ENCODE data around the gene ZNF429.
"Not testable (repeated sequence)": the region's sequence is repeated elsewhere in the genome, so short reads cannot be mapped to it uniquely, and the experiment has no call there.

The ZNF429 gene

GRCh38 chr19:21593934-21594820 lies 88.8 kb downstream of the ZNF429 start:
- H3K9ac ChIP-seq (ENCODE audit: low read depth, low read length) = no peak overlapping the region
- H3K36me3 ChIP-seq (ENCODE audit: control insufficient read depth, insufficient read depth, low read length) = no peaks in the 10 kb centered on the region
- no peak overlapping the region for H3K4me3 ChIP-seq (ENCODE audit: low read depth, low read length)
- no peaks in the 10 kb centered on the region for H3K4me1 ChIP-seq (ENCODE audit: control insufficient read depth, insufficient read depth, low read length)
- H3K9me3 ChIP-seq (ENCODE audit: control insufficient read depth, insufficient read depth, low read length) = no peaks in the 10 kb centered on the region
- no peaks in the 10 kb centered on the region for H3K27me3 ChIP-seq (ENCODE audit: control insufficient read depth, insufficient read depth, low read length)

- no peaks in the 10 kb centered on the region for H3K36me3 ChIP-seq (ENCODE audit: control insufficient read depth, insufficient read depth, low read length)
- H3K4me1 ChIP-seq (ENCODE audit: control insufficient read depth, insufficient read depth, low read length) = no peaks in the 10 kb centered on the region
- no peaks in the 10 kb centered on the region for H3K9me3 ChIP-seq (ENCODE audit: control insufficient read depth, insufficient read depth, low read length)
- H3K27me3 ChIP-seq (ENCODE audit: control insufficient read depth, insufficient read depth, low read length) = no peaks in the 10 kb centered on the region
- H3K4me3 ChIP-seq (ENCODE audit: low read depth, low read length) = no peak overlapping the region
- H3K9ac ChIP-seq (ENCODE audit: low read depth, low read length) = no peak overlapping the region
Observed at GRCh38 chr19:21595185-21595584, 89.8 kb downstream of the ZNF429 start.

GRCh38 chr19:21602082-21602658 lies 96.8 kb downstream of the ZNF429 start:
- Histone ChIP-seq H3K4me3 (ENCODE audit: low read depth, low read length) (no peak overlapping the region), H3K27me3 (ENCODE audit: control insufficient read depth, insufficient read depth, low read length) (no peaks in the 10 kb centered on the region), H3K9me3 (ENCODE audit: control insufficient read depth, insufficient read depth, low read length) (no peaks in the 10 kb centered on the region), H3K4me1 (ENCODE audit: control insufficient read depth, insufficient read depth, low read length) (peaks cover 13% of the 10 kb centered on the region), H3K36me3 (ENCODE audit: control insufficient read depth, insufficient read depth, low read length) (no peaks in the 10 kb centered on the region), H3K9ac (ENCODE audit: low read depth, low read length) (no peak overlapping the region)

GRCh38 chr19:21602659-21603430 lies 97.4 kb downstream of the ZNF429 start:
- H3K9ac ChIP-seq (ENCODE audit: low read depth, low read length); H3K36me3 ChIP-seq (ENCODE audit: control insufficient read depth, insufficient read depth, low read length); H3K9me3 ChIP-seq (ENCODE audit: control insufficient read depth, insufficient read depth, low read length); H3K27me3 ChIP-seq (ENCODE audit: control insufficient read depth, insufficient read depth, low read length); H3K4me3 ChIP-seq (ENCODE audit: low read depth, low read length): not testable (repeated sequence)
- peaks cover 13% of the 10 kb centered on the region for H3K4me1 ChIP-seq (ENCODE audit: control insufficient read depth, insufficient read depth, low read length)

- no peaks in the 10 kb centered on the region for H3K9me3 ChIP-seq (ENCODE audit: control insufficient read depth, insufficient read depth, low read length)
- no peak overlapping the region for H3K4me3 ChIP-seq (ENCODE audit: low read depth, low read length)
- H3K4me1 ChIP-seq (ENCODE audit: control insufficient read depth, insufficient read depth, low read length) = peaks cover 13% of the 10 kb centered on the region
- no peaks in the 10 kb centered on the region for H3K36me3 ChIP-seq (ENCODE audit: control insufficient read depth, insufficient read depth, low read length)
- H3K9ac ChIP-seq (ENCODE audit: low read depth, low read length) = no peak overlapping the region
- H3K27me3 ChIP-seq (ENCODE audit: control insufficient read depth, insufficient read depth, low read length) = no peaks in the 10 kb centered on the region
Observed at GRCh38 chr19:21603431-21604231, 98.2 kb downstream of the ZNF429 start.

GRCh38 chr19:21604351-21604926 lies 99.0 kb downstream of the ZNF429 start:
- H3K9ac ChIP-seq (ENCODE audit: low read depth, low read length) = no peak overlapping the region
- no peaks in the 10 kb centered on the region for H3K27me3 ChIP-seq (ENCODE audit: control insufficient read depth, insufficient read depth, low read length)
- peaks cover 13% of the 10 kb centered on the region for H3K4me1 ChIP-seq (ENCODE audit: control insufficient read depth, insufficient read depth, low read length)
- H3K36me3 ChIP-seq (ENCODE audit: control insufficient read depth, insufficient read depth, low read length) = no peaks in the 10 kb centered on the region
- no peak overlapping the region for H3K4me3 ChIP-seq (ENCODE audit: low read depth, low read length)
- H3K9me3 ChIP-seq (ENCODE audit: control insufficient read depth, insufficient read depth, low read length) = no peaks in the 10 kb centered on the region

All from iPS-15b (cell line).